Endodermal cell (in vitro differentiated cells): Measurements from ENCODE around the gene S100P. TPM values are rescaled to one million over a fixed set of nuclear protein-coding genes. Genes with fewer than 3 reads are reported as not detected.

Source experiments
- DNase-seq: peaks from one replicate; pipeline ENCODE4 v3.0.0-alpha.2; 2017
- H3K27ac ChIP-seq: 2 replicates; pipeline ENCODE4 v1.5.1; 2013; ENCODE audit warnings: mild to moderate bottlenecking, low read depth, low read length, moderate library complexity
- H3K27me3 ChIP-seq: 2 replicates; pipeline ENCODE4 v1.6.1; 2013; ENCODE audit warnings: mild to moderate bottlenecking, low read length, moderate library complexity; ENCODE audit not compliant: insufficient read depth, control insufficient read depth, poor library complexity, severe bottlenecking
- H3K36me3 ChIP-seq: 2 replicates; pipeline ENCODE4 v1.7.0; 2013; ENCODE audit warnings: mild to moderate bottlenecking, low read length, moderate library complexity; ENCODE audit not compliant: control insufficient read depth, insufficient read depth
- H3K4me1 ChIP-seq: one replicate; pipeline ENCODE4 v1.7.0; 2013; ENCODE audit warnings: low read length; ENCODE audit not compliant: control insufficient read depth, insufficient read depth
- H3K4me3 ChIP-seq: 2 replicates; pipeline ENCODE4 v1.5.1; 2013; ENCODE audit warnings: mild to moderate bottlenecking, low read length, moderate library complexity
- H3K9ac ChIP-seq: 2 replicates; pipeline ENCODE4 v1.6.1; 2013; ENCODE audit warnings: mild to moderate bottlenecking, low read length, moderate library complexity; ENCODE audit not compliant: poor library complexity, severe bottlenecking; ENCODE audit errors: extremely low read depth
- H3K9me3 ChIP-seq: 2 replicates; pipeline ENCODE4 v1.6.1; 2013; ENCODE audit warnings: mild to moderate bottlenecking, low read length, moderate library complexity; ENCODE audit not compliant: control insufficient read depth
- H3K27ac Mint-ChIP-seq: 2 replicates; pipeline ENCODE4 v1.8.0; 2020; ENCODE audit warnings: mixed read lengths
- H3K27me3 Mint-ChIP-seq: 2 replicates; pipeline ENCODE4 v1.8.0; 2021; ENCODE audit warnings: mild to moderate bottlenecking, mixed read lengths; ENCODE audit not compliant: insufficient read depth
- H3K36me3 Mint-ChIP-seq: 2 replicates; pipeline ENCODE4 v1.8.0; 2020; ENCODE audit warnings: low read depth, mixed read lengths
- H3K4me1 Mint-ChIP-seq: 2 replicates; pipeline ENCODE4 v1.8.0; 2020; ENCODE audit warnings: mixed read lengths
- H3K4me3 Mint-ChIP-seq: 2 replicates; pipeline ENCODE4 v1.8.0; 2020; ENCODE audit warnings: mild to moderate bottlenecking, moderate library complexity, mixed read lengths
- H3K9me3 Mint-ChIP-seq: 2 replicates; pipeline ENCODE4 v1.8.0; 2020; ENCODE audit warnings: mild to moderate bottlenecking, mixed read lengths
- CTCF ChIP-seq: fragments of 200-600 bp; sonication (generic); conservative IDR thresholded peaks from 2 replicates; pipeline ENCODE4 v1.5.0; 2021; ENCODE audit warnings: antibody characterized with exemption, mild to moderate bottlenecking
- WGBS, 2 experiments: methylation state at CpG; one replicate each; pipeline versions ENCODE4 v1.1.5 to v1.1.7; 2013; ENCODE audit warnings: missing lambda C conversion rate in 2 of 2, mixed read lengths in 1 of 2; ENCODE audit not compliant: insufficient coverage in 1 of 2, insufficient read length in 1 of 2; 5-methylcytosine and 5-hydroxymethylcytosine counted together
- long read RNA-seq, 4 experiments: library from polyadenylated mRNA in 2 of 4; library from RNA in 1 of 4; library from capped mRNA in 1 of 4; stranded (forward) in 3 of 4; unstranded in 1 of 4; transcript quantifications; one replicate each; pipeline ENCODE4 v2.0.0, GENCODE V29; 2020 to 2021; ENCODE audit warnings: inconsistent platforms in 1 of 4
- polyA plus RNA-seq, 2 experiments: library from polyadenylated mRNA; stranded (reverse); fragments of 50-300 nt; gene quantifications; one replicate each; pipeline ENCODE4 v1.2.3, GENCODE V29; 2013
- total RNA-seq, 2 donors: library from RNA; stranded (reverse); fragmentation: NEBNext Ultra II Directional in 1 of 2; extraction: Animal tissue kit (Norgen Biotek cat#: 25700) in 1 of 2; gene quantifications; 2 replicates in 1 of 2; 3 replicates in 1 of 2; pipeline ENCODE4 v1.2.1, GENCODE V29; 2021

The S100P gene
- not detected for total RNA-seq
- not detected for polyA plus RNA-seq (2013, experiment 1 of 2)
- not detected for polyA plus RNA-seq (2013, experiment 2 of 2)
- long read RNA-seq, experiment 1: 0 reads
- long read RNA-seq, experiment 2: 0 reads
- long read RNA-seq, experiment 3: 0 reads
- long read RNA-seq, experiment 4: 0 reads

GRCh38 chr4:6693231-6694176, at the start of gene S100P:
S100P (plus strand) TSS chr4:6693878; CDS start chr4:6693933, 55 bp downstream.
- H3K27me3 ChIP-seq: no peaks in the 10 kb centered on the region
- no peaks in the 10 kb centered on the region for H3K36me3 ChIP-seq
- no peak for DNase-seq
- TF ChIP-seq CTCF: no peak
- H3K9me3 Mint-ChIP-seq: peaks cover 6% of the 10 kb centered on the region
- WGBS, 2 experiments: 88 to 91% methylated on average over 21 to 29 of the region's 29 CpGs
- H3K4me1 ChIP-seq: no peaks in the 10 kb centered on the region
- H3K9me3 ChIP-seq: no peaks in the 10 kb centered on the region
- no peak within 1 kb of the TSS for H3K27ac Mint-ChIP-seq
- no peak within 1 kb of the TSS for H3K27ac ChIP-seq
- H3K9ac ChIP-seq: no peak within 1 kb of the TSS
- no peak within 1 kb of the TSS for H3K4me3 ChIP-seq
- H3K36me3 Mint-ChIP-seq: peaks cover 3% of the 10 kb centered on the region
- H3K4me1 Mint-ChIP-seq: peaks cover 8% of the 10 kb centered on the region
- H3K27me3 Mint-ChIP-seq: no peaks in the 10 kb centered on the region
- H3K4me3 Mint-ChIP-seq: no peak within 1 kb of the TSS

GRCh38 chr4:6644792-6645530, 48.7 kb upstream of the S100P start:
- no peaks in the 10 kb centered on the region for H3K9me3 Mint-ChIP-seq
- no peak overlapping the region for H3K27ac ChIP-seq
- no peak for DNase-seq
- H3K4me3 ChIP-seq: no peak overlapping the region
- H3K4me1 ChIP-seq: peaks cover 3% of the 10 kb centered on the region
- H3K36me3 ChIP-seq: peaks cover 21% of the 10 kb centered on the region
- H3K9ac ChIP-seq: no peak overlapping the region
- no peak overlapping the region for H3K27ac Mint-ChIP-seq
- no peaks in the 10 kb centered on the region for H3K27me3 Mint-ChIP-seq
- peaks cover 17% of the 10 kb centered on the region for H3K36me3 Mint-ChIP-seq
- WGBS, 2 experiments: 62 to 66% methylated on average over 3 to 5 of the region's 5 CpGs
- TF ChIP-seq CTCF: no peak
- H3K4me1 Mint-ChIP-seq: peaks cover 20% of the 10 kb centered on the region
- no peaks in the 10 kb centered on the region for H3K9me3 ChIP-seq
- H3K27me3 ChIP-seq: no peaks in the 10 kb centered on the region
- no peak overlapping the region for H3K4me3 Mint-ChIP-seq

- H3K4me3 ChIP-seq: no peak overlapping the region
- 82 to 85% methylated on average over 4 to 5 of the region's 5 CpGs for WGBS, 2 experiments
- peaks cover 8% of the 10 kb centered on the region for H3K36me3 Mint-ChIP-seq
Observed at GRCh38 chr4:6647169-6647568, 46.5 kb upstream of the S100P start.

More at GRCh38 chr4:6647169-6647568, 46.5 kb upstream of the S100P start:
- no peaks in the 10 kb centered on the region for H3K9me3 ChIP-seq
- no peaks in the 10 kb centered on the region for H3K27me3 ChIP-seq
- no peaks in the 10 kb centered on the region for H3K27me3 Mint-ChIP-seq
- peaks cover 3% of the 10 kb centered on the region for H3K4me1 ChIP-seq
- H3K9me3 Mint-ChIP-seq: no peaks in the 10 kb centered on the region
- no peak overlapping the region for H3K27ac Mint-ChIP-seq
- H3K36me3 ChIP-seq: peaks cover 17% of the 10 kb centered on the region
- DNase-seq: no peak
- TF ChIP-seq CTCF: no peak
- no peak overlapping the region for H3K4me3 Mint-ChIP-seq
- no peak overlapping the region for H3K9ac ChIP-seq
- H3K27ac ChIP-seq: no peak overlapping the region
- peaks cover 10% of the 10 kb centered on the region for H3K4me1 Mint-ChIP-seq
